ENCODE data around the gene CALML6.

DNA sequence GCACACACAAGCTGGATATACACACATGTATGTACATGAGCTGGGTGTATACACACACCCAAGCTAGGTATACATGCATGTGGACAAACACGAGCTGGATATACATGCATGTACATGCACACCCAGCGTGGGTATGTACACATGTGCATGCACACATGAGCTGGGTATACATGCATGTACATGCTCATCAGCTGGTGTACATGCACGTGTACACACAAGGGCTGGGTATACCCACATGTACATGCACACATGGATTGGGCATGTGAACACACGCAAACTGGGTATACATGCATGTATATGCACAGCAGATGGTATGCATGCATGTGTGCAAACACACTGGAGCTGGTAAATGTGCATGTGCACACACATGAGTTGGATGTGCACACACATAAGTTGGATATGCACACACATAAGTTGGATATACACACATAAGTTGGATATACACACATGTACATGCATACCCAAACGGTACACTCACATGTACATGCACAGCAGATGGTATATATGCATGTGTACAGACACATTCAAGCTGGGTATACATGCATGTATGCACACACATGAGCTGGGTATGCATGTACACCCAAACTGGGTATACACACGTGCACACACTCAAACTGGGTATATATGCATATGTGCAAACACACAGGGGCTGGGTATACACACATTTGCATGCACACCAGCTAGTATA, 16.7 kb upstream of the CALML6 start:
- TF ChIP-seq, protein P1, sequence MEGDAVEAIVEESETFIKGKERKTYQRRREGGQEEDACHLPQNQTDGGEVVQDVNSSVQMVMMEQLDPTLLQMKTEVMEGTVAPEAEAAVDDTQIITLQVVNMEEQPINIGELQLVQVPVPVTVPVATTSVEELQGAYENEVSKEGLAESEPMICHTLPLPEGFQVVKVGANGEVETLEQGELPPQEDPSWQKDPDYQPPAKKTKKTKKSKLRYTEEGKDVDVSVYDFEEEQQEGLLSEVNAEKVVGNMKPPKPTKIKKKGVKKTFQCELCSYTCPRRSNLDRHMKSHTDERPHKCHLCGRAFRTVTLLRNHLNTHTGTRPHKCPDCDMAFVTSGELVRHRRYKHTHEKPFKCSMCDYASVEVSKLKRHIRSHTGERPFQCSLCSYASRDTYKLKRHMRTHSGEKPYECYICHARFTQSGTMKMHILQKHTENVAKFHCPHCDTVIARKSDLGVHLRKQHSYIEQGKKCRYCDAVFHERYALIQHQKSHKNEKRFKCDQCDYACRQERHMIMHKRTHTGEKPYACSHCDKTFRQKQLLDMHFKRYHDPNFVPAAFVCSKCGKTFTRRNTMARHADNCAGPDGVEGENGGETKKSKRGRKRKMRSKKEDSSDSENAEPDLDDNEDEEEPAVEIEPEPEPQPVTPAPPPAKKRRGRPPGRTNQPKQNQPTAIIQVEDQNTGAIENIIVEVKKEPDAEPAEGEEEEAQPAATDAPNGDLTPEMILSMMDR (IDR thresholded peaks at IDR 0.05): no peak
- no peak for TF ChIP-seq POLR2A (IDR thresholded peaks at IDR 0.05)

Measured in tibial nerve (tissue), 3 donors.